Activated CD4-positive, alpha-beta T cell treated with anti-CD3 and anti-CD28 coated beads for 36 hours (primary cell): ENCODE measurements around the gene ETFRF1. TPM values are rescaled to one million over a fixed set of nuclear protein-coding genes. Genes with fewer than 3 reads are reported as not detected.

Source experiments
- ATAC-seq: fragments of 200-7000 bp; cut with Tn5 transposase; one replicate; pipeline ENCODE4 v1.10.0; 2021; ENCODE audit warnings: mild to moderate bottlenecking, moderate library complexity
- CTCF ChIA-PET: fragments of 350-600 bp; sonication (Branson Sonifier 250); formaldehyde crosslinking; loops from one replicate; lab custom pipeline; 2021; ENCODE audit warnings: antibody characterized with exemption; lab: Charles Lee
- POLR2A ChIA-PET: fragments of 350-600 bp; sonication (Branson Sonifier 250); formaldehyde crosslinking; loops from one replicate; lab custom pipeline; 2021; ENCODE audit warnings: antibody characterized with exemption, inconsistent platforms; lab: Charles Lee
- DNase-seq: peaks from one replicate; pipeline ENCODE4 v3.0.0-alpha.2; 2020
- H3K27ac Mint-ChIP-seq: one replicate; pipeline ENCODE4 v1.8.0; 2021; ENCODE audit warnings: mixed read lengths
- H3K27me3 Mint-ChIP-seq: one replicate; pipeline ENCODE4 v1.8.0; 2021; ENCODE audit warnings: mixed read lengths
- H3K36me3 Mint-ChIP-seq: one replicate; pipeline ENCODE4 v1.8.0; 2021; ENCODE audit warnings: low read depth, mixed read lengths
- H3K4me1 Mint-ChIP-seq: one replicate; pipeline ENCODE4 v1.8.0; 2021; ENCODE audit warnings: mixed read lengths
- H3K4me3 Mint-ChIP-seq: one replicate; pipeline ENCODE4 v1.8.0; 2021; ENCODE audit warnings: mild to moderate bottlenecking, moderate library complexity, mixed read lengths
- H3K9me3 Mint-ChIP-seq: one replicate; pipeline ENCODE4 v1.8.0; 2021; ENCODE audit warnings: low read depth, mixed read lengths
- intact Hi-C, 2 experiments: fragments of 100-400 bp; cut with DNase I in 1 of 2; cut with micrococcal nuclease in 1 of 2; formaldehyde crosslinking; loops; one replicate each; pipeline versions ENCODE4 v1.14.2 to v1.15.1; 2022 to 2024; cut with DNase I, micrococcal nuclease
- total RNA-seq, 2 experiments: library from RNA; stranded (reverse); gene quantifications; one replicate each; pipeline ENCODE4 v1.2.3, GENCODE V29; 2021

The ETFRF1 gene
- total RNA-seq, 2 experiments from 2014 or later: 11.7 to 15.4 TPM

DNA sequence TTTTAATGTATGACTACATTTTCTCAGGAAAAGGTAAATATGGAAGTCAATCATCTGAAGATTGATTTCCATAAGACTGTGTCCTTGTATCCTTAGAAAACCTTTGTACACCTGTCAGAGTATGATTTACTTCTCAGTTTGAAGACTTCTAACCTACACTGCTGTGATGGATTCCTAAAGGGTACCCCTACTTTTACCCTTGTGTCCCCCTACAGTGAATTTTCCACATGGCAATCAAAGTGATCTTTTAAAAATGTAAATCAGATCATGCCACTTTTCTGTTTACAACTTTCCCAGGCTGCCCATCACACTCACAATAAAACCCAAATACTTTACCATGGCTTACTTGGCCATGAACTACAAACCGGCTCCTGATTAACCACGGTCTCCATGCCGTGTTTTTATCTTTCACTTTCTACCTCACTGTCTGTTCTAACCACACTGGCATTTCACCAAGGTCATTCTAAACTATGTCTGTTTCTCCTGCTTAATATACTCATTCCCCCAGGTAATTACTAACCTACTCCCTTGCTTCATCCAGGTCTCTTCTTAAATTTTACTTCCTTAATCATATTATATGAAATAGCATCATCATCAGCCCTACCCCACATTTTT is 8.1 kb upstream of the ETFRF1 start:
- peak overlapping the region; percentile 84 for H3K27ac Mint-ChIP-seq
- ChIA-PET CTCF (no interaction called here), POLR2A (interaction anchor here (0.6 kb wide), 1 partner anchor 1667 kb away, joined by 3 read pairs; no protein-coding TSS in a partner anchor)
- H3K27me3 Mint-ChIP-seq: no peaks in the 10 kb centered on the region
- intact Hi-C loops: no loop called here
- no peaks in the 10 kb centered on the region for H3K9me3 Mint-ChIP-seq
- H3K36me3 Mint-ChIP-seq: no peaks in the 10 kb centered on the region
- peak overlapping the region; percentile 58 for H3K4me3 Mint-ChIP-seq
- DNase-seq: peak; percentile 15
- ATAC-seq: peak; percentile 75
- peaks cover 22% of the 10 kb centered on the region for H3K4me1 Mint-ChIP-seq

DNA sequence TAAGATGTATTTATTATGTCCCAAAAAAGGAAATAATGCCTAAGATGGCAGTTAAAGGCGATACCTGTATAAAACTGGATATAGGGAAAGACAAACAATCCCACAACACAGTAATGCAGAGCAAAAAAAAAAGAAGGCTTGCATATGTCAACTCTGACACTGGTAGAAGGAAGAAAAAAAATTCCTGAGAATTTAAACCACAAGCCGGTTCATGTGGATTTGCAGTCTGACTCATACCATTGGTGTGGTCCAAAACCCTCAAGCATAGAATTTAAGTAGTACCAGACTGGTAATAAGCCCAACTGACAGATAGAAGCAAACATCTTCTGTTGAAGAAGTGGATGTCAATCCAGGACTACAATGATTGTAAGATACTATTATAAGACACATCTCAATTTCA is 7.3 kb upstream of the ETFRF1 start:
- Mint-ChIP-seq H3K4me1 (peaks cover 22% of the 10 kb centered on the region), H3K4me3 (no peak overlapping the region), H3K9me3 (no peaks in the 10 kb centered on the region), H3K27me3 (no peaks in the 10 kb centered on the region), H3K27ac (no peak overlapping the region), H3K36me3 (no peaks in the 10 kb centered on the region)
- CTCF ChIA-PET: no interaction called here
- DNase-seq: no peak
- POLR2A ChIA-PET: no interaction called here
- intact Hi-C loops: no loop called here
- ATAC-seq: no peak

DNA sequence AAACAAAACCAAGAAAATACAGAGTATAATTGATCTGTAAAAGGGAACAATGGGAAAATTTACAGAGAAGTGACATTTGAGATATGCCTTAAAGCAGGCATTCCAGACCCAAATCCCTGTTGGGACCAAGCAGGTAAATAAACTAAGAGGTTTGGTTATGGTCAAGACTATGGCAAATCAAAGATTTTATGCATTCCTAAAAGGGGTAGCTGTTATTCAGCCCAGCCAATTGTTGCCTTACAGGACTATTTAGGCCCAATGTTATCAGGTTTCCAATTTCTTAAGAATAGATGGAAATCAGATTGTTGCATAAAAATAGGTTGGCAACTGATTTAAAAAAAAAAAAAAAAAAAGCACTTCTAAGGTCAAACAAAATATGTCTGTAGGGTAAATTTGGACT is 5.4 kb upstream of the ETFRF1 start:
- intact Hi-C loops: no loop called here
- no peaks in the 10 kb centered on the region for H3K36me3 Mint-ChIP-seq
- POLR2A ChIA-PET: no interaction called here
- no peak overlapping the region for H3K4me3 Mint-ChIP-seq
- ATAC-seq (no peak), DNase-seq (no peak)
- H3K9me3 Mint-ChIP-seq: no peaks in the 10 kb centered on the region
- CTCF ChIA-PET: interaction anchor here (0.6 to 0.7 kb wide), 2 partner anchors 10 to 26 kb away, joined by 3 to 4 read pairs; no protein-coding TSS in a partner anchor
- H3K27me3 Mint-ChIP-seq: no peaks in the 10 kb centered on the region
- no peak overlapping the region for H3K27ac Mint-ChIP-seq
- peaks cover 25% of the 10 kb centered on the region for H3K4me1 Mint-ChIP-seq

DNA sequence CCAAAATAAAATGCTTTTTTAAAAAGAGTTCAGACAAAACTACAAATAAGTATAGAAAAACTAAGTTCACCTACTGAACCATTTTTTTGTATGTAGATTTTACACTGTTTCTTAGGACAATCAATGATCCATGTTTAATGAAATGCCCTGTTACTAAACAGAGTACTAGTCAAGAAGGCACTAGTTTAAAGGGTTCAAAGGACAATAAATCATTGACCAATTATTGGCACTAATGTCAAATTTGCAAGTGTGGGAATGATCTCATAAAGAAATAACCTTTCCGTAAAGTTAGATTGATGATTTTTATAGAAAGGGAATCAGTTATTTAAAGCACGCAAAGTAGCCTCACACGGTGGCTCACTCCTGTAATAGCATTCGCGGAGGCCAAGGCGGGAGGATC is 4.2 kb upstream of the ETFRF1 start:
- no peak overlapping the region for H3K4me3 Mint-ChIP-seq
- peaks cover 7% of the 10 kb centered on the region for H3K36me3 Mint-ChIP-seq
- intact Hi-C loops: no loop called here
- H3K9me3 Mint-ChIP-seq: no peaks in the 10 kb centered on the region
- no peak overlapping the region for H3K27ac Mint-ChIP-seq
- H3K27me3 Mint-ChIP-seq: no peaks in the 10 kb centered on the region
- ATAC-seq (no peak), DNase-seq (no peak)
- ChIA-PET CTCF (interaction anchor here (0.9 kb wide), 1 partner anchor 197 kb away, joined by 5 read pairs; no protein-coding TSS in a partner anchor), POLR2A (no interaction called here)
- H3K4me1 Mint-ChIP-seq: peaks cover 33% of the 10 kb centered on the region

DNA sequence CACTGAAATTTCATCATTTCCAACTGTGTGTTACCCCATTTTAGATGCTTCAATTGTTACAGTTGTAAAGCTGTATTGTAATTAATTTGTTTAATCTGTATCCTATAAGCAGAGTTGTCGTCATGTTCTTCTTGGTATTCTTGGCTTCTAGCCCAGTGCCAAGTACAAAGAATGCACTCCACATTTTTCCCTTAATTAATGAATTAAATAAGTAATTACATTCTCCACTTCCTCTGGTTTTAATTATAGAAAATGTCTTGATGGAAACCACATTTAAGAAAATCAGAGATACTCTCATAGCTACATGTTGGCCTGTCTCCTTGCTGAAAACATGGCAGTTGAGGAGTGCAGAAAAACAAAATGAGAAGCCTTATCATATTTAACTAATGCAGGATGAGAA is 823 bp upstream of the ETFRF1 start:
- CTCF ChIA-PET: interaction anchor here (0.7 to 2.2 kb wide), 5 partner anchors 10 to 949 kb away, joined by 3 to 7 read pairs (median 5); no protein-coding TSS in a partner anchor

DNA sequence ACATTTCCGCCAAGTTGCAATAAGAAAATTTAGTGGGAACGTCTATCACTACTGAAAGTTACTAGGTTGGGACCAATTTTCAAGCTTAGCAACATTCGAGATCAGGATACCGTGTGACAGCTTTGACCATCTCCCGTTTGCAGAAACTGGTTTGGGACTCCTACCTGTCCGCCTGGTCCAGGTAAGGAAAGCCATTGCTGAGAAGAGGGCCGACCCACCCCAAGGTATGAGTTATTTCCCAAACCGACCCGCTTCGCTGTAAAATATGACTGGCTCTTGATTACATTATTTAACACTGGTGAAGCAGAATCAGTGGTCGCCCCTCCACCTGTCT is 348 bp upstream of the ETFRF1 start:
- ChIA-PET CTCF (interaction anchor here (1.0 to 2.2 kb wide), 4 partner anchors 10 to 189 kb away, joined by 3 to 7 read pairs (median 6); no protein-coding TSS in a partner anchor), POLR2A (interaction anchor here (0.9 to 1.1 kb wide), 2 partner anchors 56 to 183 kb away, joined by 3 to 6 read pairs; partner anchors contain the start of gene KRAS)
- ATAC-seq: no peak
- H3K4me1 Mint-ChIP-seq: peaks cover 29% of the 10 kb centered on the region
- peak overlapping the region; percentile 91 for H3K4me3 Mint-ChIP-seq
- DNase-seq: no peak
- H3K9me3 Mint-ChIP-seq: no peaks in the 10 kb centered on the region
- peak overlapping the region; percentile 96 for H3K27ac Mint-ChIP-seq
- no peaks in the 10 kb centered on the region for H3K27me3 Mint-ChIP-seq
- intact Hi-C loops: loop anchor here (1.0 to 5.0 kb wide), 5 partner anchors 56 to 142 kb away; partner anchors contain the start of gene KRAS (in 2 of the 2)
- peaks cover 10% of the 10 kb centered on the region for H3K36me3 Mint-ChIP-seq

More for the DNA sequence above, 823 bp upstream of the ETFRF1 start:
- Mint-ChIP-seq H3K27ac (peak overlapping the region; percentile 96), H3K36me3 (peaks cover 7% of the 10 kb centered on the region), H3K9me3 (no peaks in the 10 kb centered on the region), H3K4me1 (peaks cover 29% of the 10 kb centered on the region), H3K4me3 (peak overlapping the region; percentile 91), H3K27me3 (no peaks in the 10 kb centered on the region)
- ATAC-seq (no peak), DNase-seq (no peak)
- POLR2A ChIA-PET: interaction anchor here (1.1 kb wide), 1 partner anchor 57 kb away, joined by 6 read pairs; the partner anchor contains the start of gene KRAS
- intact Hi-C loops: loop anchor here (2.0 kb wide), 2 partner anchors 57 to 127 kb away; partner anchors contain the start of gene KRAS (in 1 of the 2)

DNA sequence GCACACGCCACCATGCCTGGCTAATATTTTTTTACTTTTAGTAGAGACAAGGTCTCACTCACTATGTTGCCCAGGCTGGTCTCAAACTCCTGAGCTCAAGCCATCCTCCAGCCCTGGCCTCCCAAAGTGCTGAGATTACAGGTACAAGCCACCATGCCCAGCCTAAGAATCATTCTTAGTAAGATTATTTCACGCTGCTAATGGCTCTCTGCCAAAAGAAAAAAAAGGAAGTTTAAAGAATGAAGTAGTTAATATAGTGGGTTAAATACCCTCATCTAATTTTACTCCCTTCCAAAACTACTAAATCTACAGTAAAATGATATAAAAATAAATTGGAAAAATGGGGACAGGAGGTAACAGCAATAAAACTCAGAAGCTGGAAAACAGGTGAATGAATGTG is 2.6 kb downstream of the ETFRF1 start:
- Mint-ChIP-seq H3K9me3 (no peaks in the 10 kb centered on the region), H3K27ac (no peak overlapping the region), H3K36me3 (peaks cover 14% of the 10 kb centered on the region), H3K27me3 (no peaks in the 10 kb centered on the region), H3K4me3 (no peak overlapping the region), H3K4me1 (peaks cover 29% of the 10 kb centered on the region)
- ATAC-seq (no peak), DNase-seq (no peak)
- ChIA-PET CTCF (interaction anchor here (0.6 to 1.7 kb wide), 2 partner anchors 46 to 49 kb away, joined by 4 read pairs; no protein-coding TSS in a partner anchor), POLR2A (interaction anchor here (0.7 kb wide), 1 partner anchor 278 kb away, joined by 4 read pairs; no protein-coding TSS in a partner anchor)
- intact Hi-C loops: loop anchor here in 1 of 2 experiments (5.0 kb wide), 1 partner anchor 145 kb away; a partner anchor contains a TSS

DNA sequence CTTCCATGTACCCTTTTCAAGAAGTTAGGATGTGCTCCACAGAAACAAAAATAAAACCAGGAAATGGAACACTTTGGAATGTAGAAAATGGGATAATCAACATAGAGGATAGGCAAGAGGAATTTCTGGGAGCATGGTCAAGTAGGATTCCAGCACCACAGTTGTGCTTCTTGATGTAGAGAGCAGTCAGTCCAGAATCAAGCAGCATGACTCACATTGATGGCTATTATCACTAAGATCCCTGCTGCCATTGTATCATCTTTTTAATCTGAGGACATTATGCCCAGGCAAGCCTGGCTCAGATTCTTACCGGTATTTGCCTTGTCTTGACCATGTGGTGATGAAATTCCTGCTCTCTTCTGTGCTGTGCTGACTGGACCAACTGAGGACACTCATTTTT is 5.7 kb downstream of the ETFRF1 start:
- Mint-ChIP-seq H3K9me3 (no peaks in the 10 kb centered on the region), H3K27me3 (no peaks in the 10 kb centered on the region), H3K36me3 (peaks cover 11% of the 10 kb centered on the region), H3K4me3 (no peak overlapping the region), H3K4me1 (peaks cover 16% of the 10 kb centered on the region), H3K27ac (no peak overlapping the region)
- DNase-seq (no peak), ATAC-seq (no peak)
- ChIA-PET CTCF (no interaction called here), POLR2A (no interaction called here)
- intact Hi-C loops: no loop called here

DNA sequence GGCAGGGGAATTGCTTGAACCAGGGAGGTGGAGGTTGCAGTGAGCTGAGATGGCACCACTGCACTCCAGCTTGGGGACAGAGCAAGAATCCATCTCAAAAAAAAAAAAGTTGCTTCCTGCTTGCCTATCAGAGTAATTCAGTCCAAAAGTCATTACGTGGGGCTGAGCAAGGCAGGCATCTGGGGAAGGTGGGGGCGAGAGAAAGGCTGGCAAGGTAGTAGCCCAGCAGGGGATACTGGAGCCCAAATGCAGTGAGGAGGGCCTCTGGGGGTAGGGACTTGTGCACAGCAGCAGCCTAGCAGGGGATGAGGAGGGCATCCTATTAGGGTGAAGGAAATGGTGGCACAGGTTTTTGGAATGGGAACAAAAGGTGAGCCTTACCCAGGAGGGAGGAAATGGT is 7.1 kb downstream of the ETFRF1 start:
- ChIA-PET POLR2A (no interaction called here), CTCF (no interaction called here)
- intact Hi-C loops: no loop called here
- H3K36me3 Mint-ChIP-seq: peaks cover 11% of the 10 kb centered on the region
- no peak for DNase-seq
- H3K4me1 Mint-ChIP-seq: peaks cover 9% of the 10 kb centered on the region
- no peaks in the 10 kb centered on the region for H3K27me3 Mint-ChIP-seq
- H3K4me3 Mint-ChIP-seq: no peak overlapping the region
- no peak overlapping the region for H3K27ac Mint-ChIP-seq
- ATAC-seq: no peak
- no peaks in the 10 kb centered on the region for H3K9me3 Mint-ChIP-seq

DNA sequence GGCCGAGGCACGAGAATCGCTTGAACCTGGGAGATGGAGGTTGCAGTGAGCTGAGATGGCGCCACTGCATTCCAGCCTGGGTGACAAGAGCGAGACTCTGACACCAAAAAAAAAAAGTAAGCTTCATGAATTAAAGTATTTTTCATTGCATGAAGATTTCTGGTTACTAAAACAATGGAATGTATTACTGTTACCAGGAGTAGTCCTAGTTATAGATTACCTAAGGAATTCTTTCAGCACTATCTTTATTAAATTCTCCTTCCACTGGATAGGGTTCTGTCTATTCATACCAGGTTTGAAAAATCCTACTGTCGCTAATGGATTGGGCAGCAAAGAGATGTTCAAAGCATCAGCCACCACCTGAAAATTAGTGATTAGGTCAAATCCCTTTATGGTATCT is 12.4 kb downstream of the ETFRF1 start:
- CTCF ChIA-PET: interaction anchor here (0.7 to 1.7 kb wide), 3 partner anchors 9 to 181 kb away, joined by 3 read pairs; no protein-coding TSS in a partner anchor

DNA sequence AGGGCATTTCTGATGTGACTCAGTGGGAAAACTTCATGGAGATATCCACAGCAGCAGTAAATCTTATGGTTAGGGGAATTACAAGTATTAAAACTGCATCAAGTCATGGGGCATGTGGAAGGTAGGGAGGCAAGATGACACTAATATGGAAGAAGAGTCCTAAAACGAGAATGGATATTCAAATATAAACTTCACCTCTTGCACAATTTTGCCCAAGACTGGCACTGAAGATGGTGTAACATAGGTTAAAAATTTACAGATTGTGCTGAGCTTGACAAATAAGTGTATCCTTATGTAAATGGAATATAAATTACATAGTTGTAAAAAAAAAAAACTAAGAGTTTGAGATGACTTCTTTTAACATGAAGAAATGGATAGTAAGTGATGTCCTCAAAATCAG is 12.8 kb downstream of the ETFRF1 start:
- Mint-ChIP-seq H3K4me1 (peaks cover 5% of the 10 kb centered on the region), H3K36me3 (peaks cover 19% of the 10 kb centered on the region), H3K9me3 (no peaks in the 10 kb centered on the region), H3K27me3 (no peaks in the 10 kb centered on the region), H3K4me3 (no peak overlapping the region), H3K27ac (no peak overlapping the region)
- DNase-seq: no peak
- intact Hi-C loops: no loop called here
- CTCF ChIA-PET: interaction anchor here (0.9 kb wide), 1 partner anchor 180 kb away, joined by 3 read pairs; no protein-coding TSS in a partner anchor
- ATAC-seq: no peak
- POLR2A ChIA-PET: no interaction called here

More for the DNA sequence above, 12.4 kb downstream of the ETFRF1 start:
- Mint-ChIP-seq H3K4me3 (no peak overlapping the region), H3K36me3 (peaks cover 19% of the 10 kb centered on the region), H3K9me3 (no peaks in the 10 kb centered on the region), H3K4me1 (peaks cover 5% of the 10 kb centered on the region), H3K27me3 (no peaks in the 10 kb centered on the region), H3K27ac (no peak overlapping the region)
- no peak for DNase-seq
- ATAC-seq: no peak
- intact Hi-C loops: no loop called here
- POLR2A ChIA-PET: no interaction called here

DNA sequence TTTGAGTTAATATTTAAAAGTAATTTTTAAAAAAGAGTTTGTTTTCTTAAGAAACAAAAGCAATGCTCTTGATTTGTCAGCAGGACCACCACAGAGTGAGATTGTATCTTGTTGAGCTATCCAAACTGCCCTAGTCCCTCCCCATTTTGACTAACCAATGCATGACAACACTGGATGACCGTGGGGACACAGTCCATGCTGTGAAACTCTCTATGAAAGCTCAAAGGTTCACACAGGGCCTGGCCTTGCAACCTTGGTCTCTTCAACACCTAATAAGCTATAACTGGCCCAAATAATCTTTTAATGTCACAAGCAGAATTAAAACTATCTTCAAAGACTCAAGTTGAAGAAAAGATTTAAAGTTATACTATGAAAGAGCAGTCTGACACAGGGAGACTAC is 13.5 kb downstream of the ETFRF1 start:
- Mint-ChIP-seq H3K4me3 (no peak overlapping the region), H3K27ac (peak overlapping the region; percentile 42), H3K9me3 (no peaks in the 10 kb centered on the region), H3K4me1 (peaks cover 5% of the 10 kb centered on the region), H3K36me3 (peaks cover 17% of the 10 kb centered on the region), H3K27me3 (no peaks in the 10 kb centered on the region)
- DNase-seq (no peak), ATAC-seq (no peak)
- ChIA-PET CTCF (no interaction called here), POLR2A (no interaction called here)
- intact Hi-C loops: no loop called here
